Stimulated activated CD8-positive, alpha-beta memory T cell treated with anti-CD3 and anti-CD28 coated beads, Interleukin-12 subunit alpha, Interleukin-12 subunit beta, amount 100 ng/mL, for 4 hours (primary cell): ENCODE results near the gene LAPTM5.

Experiments used
- DNase-seq: peaks from one replicate; pipeline ENCODE4 v3.0.0-alpha.2; 2020; ENCODE audit warnings: low read depth

LAPTM5 gene

GRCh38 chr1:30728832-30729638 is 28.5 kb downstream of the LAPTM5 start:
- no peak for DNase-seq

- DNase-seq = no peak
These were observed 29.2 kb downstream of the LAPTM5 start for GRCh38 chr1:30728340-30728739.

GRCh38 chr1:30727824-30728223 is 29.8 kb downstream of the LAPTM5 start:
- no peak for DNase-seq

- DNase-seq = no peak
These were observed 30.5 kb downstream of the LAPTM5 start for GRCh38 chr1:30726773-30727684.

- no peak for DNase-seq
These were observed 31.3 kb downstream of the LAPTM5 start for GRCh38 chr1:30726236-30726635.

GRCh38 chr1:30725450-30726095 is 32.0 kb downstream of the LAPTM5 start:
- no peak for DNase-seq

- no peak for DNase-seq
These were observed 32.7 kb downstream of the LAPTM5 start for GRCh38 chr1:30724655-30725421.

- DNase-seq = no peak
These were observed 33.4 kb downstream of the LAPTM5 start for GRCh38 chr1:30724175-30724574.

- DNase-seq = no peak
These were observed 34.2 kb downstream of the LAPTM5 start, which contains the start of gene MATN1 for GRCh38 chr1:30723331-30723755. TSS of gene MATN1 (minus strand) at chr1:30723585. CDS start at chr1:30723551, 34 bp downstream.

- DNase-seq = no peak
These were observed 35.6 kb downstream of the LAPTM5 start for GRCh38 chr1:30721812-30722537.

- no peak for DNase-seq
These were observed 36.2 kb downstream of the LAPTM5 start for GRCh38 chr1:30721341-30721793.

GRCh38 chr1:30720271-30721223 is 37.0 kb downstream of the LAPTM5 start:
- no peak for DNase-seq

- no peak for DNase-seq
These were observed 37.9 kb downstream of the LAPTM5 start for GRCh38 chr1:30719406-30720270.

GRCh38 chr1:30718636-30719405 is 38.8 kb downstream of the LAPTM5 start:
- DNase-seq = peak; percentile 78

GRCh38 chr1:30718091-30718635 is 39.4 kb downstream of the LAPTM5 start:
- DNase-seq = peak; percentile 99

GRCh38 chr1:30716646-30717045 is 40.9 kb downstream of the LAPTM5 start:
- DNase-seq = no peak

GRCh38 chr1:30715886-30716285 is 41.7 kb downstream of the LAPTM5 start:
- no peak for DNase-seq

GRCh38 chr1:30715216-30715615 is 42.4 kb downstream of the LAPTM5 start:
- DNase-seq = no peak
